ENCODE results near the gene FYB2.

DNA sequence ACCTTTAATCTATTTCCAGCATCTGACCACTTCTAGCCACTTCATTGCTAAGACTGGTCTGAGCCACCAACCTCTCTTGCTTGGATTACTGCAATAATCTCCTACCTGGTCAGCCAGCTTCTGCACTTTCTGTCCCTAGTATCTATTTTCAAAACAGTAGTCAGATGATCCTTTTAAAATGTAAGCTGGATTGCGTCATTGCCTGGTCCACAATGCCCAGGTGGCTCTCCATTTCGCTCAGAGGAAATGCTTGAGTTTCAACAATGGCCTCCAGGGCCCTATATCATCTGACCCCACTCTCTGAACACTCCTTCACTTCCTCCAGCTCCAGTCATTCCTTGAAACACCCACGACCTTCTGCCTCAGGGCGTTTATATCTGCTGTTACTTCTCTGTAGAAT is 2.3 kb downstream of the FYB2 start:
- TF ChIP-seq, protein P1, sequence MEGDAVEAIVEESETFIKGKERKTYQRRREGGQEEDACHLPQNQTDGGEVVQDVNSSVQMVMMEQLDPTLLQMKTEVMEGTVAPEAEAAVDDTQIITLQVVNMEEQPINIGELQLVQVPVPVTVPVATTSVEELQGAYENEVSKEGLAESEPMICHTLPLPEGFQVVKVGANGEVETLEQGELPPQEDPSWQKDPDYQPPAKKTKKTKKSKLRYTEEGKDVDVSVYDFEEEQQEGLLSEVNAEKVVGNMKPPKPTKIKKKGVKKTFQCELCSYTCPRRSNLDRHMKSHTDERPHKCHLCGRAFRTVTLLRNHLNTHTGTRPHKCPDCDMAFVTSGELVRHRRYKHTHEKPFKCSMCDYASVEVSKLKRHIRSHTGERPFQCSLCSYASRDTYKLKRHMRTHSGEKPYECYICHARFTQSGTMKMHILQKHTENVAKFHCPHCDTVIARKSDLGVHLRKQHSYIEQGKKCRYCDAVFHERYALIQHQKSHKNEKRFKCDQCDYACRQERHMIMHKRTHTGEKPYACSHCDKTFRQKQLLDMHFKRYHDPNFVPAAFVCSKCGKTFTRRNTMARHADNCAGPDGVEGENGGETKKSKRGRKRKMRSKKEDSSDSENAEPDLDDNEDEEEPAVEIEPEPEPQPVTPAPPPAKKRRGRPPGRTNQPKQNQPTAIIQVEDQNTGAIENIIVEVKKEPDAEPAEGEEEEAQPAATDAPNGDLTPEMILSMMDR (IDR thresholded peaks at IDR 0.05 in 8 of 11, conservative IDR thresholded peaks at IDR 0.05 in 3 of 11), result no peak
- no peak for TF ChIP-seq POLR2AphosphoS5 (IDR thresholded peaks at IDR 0.05)

Measured in spleen (tissue), 7 donors.